Measurements from ENCODE around the gene C9orf85.

DNA sequence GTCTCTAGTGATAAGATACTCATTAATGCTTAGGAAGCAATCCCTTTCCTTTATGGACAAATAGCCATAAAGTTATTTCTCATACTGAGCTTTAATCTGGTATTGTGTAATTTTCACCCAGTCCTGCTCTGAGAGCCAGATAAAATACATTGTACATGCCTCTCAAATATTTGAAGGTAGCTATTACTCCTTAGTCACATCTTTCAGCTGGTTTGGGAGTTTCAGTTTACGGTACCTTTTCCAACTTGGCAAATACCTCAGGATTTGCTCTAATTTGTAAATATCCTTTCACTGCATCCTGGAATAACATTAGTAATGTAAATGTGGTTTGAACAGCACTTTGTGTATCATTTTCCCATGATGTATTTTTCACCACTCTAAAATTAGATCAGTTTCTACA, 47.8 kb upstream of the C9orf85 start:
- TF ChIP-seq, protein P1, sequence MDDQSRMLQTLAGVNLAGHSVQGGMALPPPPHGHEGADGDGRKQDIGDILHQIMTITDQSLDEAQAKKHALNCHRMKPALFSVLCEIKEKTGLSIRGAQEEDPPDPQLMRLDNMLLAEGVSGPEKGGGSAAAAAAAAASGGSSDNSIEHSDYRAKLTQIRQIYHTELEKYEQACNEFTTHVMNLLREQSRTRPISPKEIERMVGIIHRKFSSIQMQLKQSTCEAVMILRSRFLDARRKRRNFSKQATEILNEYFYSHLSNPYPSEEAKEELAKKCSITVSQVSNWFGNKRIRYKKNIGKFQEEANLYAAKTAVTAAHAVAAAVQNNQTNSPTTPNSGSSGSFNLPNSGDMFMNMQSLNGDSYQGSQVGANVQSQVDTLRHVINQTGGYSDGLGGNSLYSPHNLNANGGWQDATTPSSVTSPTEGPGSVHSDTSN (IDR thresholded peaks at IDR 0.05; ENCODE audit: insufficient replicate concordance, low read depth, low read length): no peak
- TF ChIP-seq, protein P2, sequence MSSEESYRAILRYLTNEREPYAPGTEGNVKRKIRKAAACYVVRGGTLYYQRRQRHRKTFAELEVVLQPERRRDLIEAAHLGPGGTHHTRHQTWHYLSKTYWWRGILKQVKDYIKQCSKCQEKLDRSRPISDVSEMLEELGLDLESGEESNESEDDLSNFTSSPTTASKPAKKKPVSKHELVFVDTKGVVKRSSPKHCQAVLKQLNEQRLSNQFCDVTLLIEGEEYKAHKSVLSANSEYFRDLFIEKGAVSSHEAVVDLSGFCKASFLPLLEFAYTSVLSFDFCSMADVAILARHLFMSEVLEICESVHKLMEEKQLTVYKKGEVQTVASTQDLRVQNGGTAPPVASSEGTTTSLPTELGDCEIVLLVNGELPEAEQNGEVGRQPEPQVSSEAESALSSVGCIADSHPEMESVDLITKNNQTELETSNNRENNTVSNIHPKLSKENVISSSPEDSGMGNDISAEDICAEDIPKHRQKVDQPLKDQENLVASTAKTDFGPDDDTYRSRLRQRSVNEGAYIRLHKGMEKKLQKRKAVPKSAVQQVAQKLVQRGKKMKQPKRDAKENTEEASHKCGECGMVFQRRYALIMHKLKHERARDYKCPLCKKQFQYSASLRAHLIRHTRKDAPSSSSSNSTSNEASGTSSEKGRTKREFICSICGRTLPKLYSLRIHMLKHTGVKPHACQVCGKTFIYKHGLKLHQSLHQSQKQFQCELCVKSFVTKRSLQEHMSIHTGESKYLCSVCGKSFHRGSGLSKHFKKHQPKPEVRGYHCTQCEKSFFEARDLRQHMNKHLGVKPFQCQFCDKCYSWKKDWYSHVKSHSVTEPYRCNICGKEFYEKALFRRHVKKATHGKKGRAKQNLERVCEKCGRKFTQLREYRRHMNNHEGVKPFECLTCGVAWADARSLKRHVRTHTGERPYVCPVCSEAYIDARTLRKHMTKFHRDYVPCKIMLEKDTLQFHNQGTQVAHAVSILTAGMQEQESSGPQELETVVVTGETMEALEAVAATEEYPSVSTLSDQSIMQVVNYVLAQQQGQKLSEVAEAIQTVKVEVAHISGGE (CRISPR knock-in tag; IDR thresholded peaks at IDR 0.05): no peak
- TF ChIP-seq, protein P3, sequence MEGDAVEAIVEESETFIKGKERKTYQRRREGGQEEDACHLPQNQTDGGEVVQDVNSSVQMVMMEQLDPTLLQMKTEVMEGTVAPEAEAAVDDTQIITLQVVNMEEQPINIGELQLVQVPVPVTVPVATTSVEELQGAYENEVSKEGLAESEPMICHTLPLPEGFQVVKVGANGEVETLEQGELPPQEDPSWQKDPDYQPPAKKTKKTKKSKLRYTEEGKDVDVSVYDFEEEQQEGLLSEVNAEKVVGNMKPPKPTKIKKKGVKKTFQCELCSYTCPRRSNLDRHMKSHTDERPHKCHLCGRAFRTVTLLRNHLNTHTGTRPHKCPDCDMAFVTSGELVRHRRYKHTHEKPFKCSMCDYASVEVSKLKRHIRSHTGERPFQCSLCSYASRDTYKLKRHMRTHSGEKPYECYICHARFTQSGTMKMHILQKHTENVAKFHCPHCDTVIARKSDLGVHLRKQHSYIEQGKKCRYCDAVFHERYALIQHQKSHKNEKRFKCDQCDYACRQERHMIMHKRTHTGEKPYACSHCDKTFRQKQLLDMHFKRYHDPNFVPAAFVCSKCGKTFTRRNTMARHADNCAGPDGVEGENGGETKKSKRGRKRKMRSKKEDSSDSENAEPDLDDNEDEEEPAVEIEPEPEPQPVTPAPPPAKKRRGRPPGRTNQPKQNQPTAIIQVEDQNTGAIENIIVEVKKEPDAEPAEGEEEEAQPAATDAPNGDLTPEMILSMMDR (IDR thresholded peaks at IDR 0.05 in 2 of 3, conservative IDR thresholded peaks at IDR 0.05 in 1 of 3; ENCODE audit: control insufficient read depth in 2 of 3, extremely low read depth in 1 of 3, insufficient read depth in 1 of 3, low read depth in 3 of 3, low read length in 3 of 3): no peak
- TF ChIP-seq RAD21 (IDR thresholded peaks at IDR 0.05; ENCODE audit: insufficient read depth, low read depth, low read length) (no peak), FOS (IDR thresholded peaks at IDR 0.05; ENCODE audit: borderline replicate concordance, extremely low read depth, insufficient read length) (no peak), CEBPB (IDR thresholded peaks at IDR 0.05; ENCODE audit: borderline replicate concordance in 1 of 2, low read depth in 2 of 2, low read length in 2 of 2) (no peak), ZNF622 (IDR thresholded peaks at IDR 0.05) (no peak), EZH2 (IDR thresholded peaks at IDR 0.05; ENCODE audit: borderline replicate concordance, control insufficient read depth, low read depth, low read length) (no peak), MTA3 (IDR thresholded peaks at IDR 0.05; ENCODE audit: borderline replicate concordance, low read length) (no peak), JUND (IDR thresholded peaks at IDR 0.05; ENCODE audit: low read depth, low read length) (no peak), SRF (IDR thresholded peaks at IDR 0.05; ENCODE audit: low read depth in 2 of 2, low read length in 2 of 2) (no peak), MEF2A (IDR thresholded peaks at IDR 0.05; ENCODE audit: insufficient read depth, low read depth, low read length) (no peak)
- TF ChIP-seq, protein P4, sequence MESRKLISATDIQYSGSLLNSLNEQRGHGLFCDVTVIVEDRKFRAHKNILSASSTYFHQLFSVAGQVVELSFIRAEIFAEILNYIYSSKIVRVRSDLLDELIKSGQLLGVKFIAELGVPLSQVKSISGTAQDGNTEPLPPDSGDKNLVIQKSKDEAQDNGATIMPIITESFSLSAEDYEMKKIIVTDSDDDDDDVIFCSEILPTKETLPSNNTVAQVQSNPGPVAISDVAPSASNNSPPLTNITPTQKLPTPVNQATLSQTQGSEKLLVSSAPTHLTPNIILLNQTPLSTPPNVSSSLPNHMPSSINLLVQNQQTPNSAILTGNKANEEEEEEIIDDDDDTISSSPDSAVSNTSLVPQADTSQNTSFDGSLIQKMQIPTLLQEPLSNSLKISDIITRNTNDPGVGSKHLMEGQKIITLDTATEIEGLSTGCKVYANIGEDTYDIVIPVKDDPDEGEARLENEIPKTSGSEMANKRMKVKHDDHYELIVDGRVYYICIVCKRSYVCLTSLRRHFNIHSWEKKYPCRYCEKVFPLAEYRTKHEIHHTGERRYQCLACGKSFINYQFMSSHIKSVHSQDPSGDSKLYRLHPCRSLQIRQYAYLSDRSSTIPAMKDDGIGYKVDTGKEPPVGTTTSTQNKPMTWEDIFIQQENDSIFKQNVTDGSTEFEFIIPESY (IDR thresholded peaks at IDR 0.05): no peak
